OCI-M1 (cell line): ENCODE measurements around the gene MBNL1.

Experiments
- DNase-seq: peaks from one replicate; lab custom pipeline; 2025; lab: John Stamatoyannopoulos, UW

The MBNL1 gene, protein sequence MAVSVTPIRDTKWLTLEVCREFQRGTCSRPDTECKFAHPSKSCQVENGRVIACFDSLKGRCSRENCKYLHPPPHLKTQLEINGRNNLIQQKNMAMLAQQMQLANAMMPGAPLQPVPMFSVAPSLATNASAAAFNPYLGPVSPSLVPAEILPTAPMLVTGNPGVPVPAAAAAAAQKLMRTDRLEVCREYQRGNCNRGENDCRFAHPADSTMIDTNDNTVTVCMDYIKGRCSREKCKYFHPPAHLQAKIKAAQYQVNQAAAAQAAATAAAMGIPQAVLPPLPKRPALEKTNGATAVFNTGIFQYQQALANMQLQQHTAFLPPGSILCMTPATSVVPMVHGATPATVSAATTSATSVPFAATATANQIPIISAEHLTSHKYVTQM

DNA sequence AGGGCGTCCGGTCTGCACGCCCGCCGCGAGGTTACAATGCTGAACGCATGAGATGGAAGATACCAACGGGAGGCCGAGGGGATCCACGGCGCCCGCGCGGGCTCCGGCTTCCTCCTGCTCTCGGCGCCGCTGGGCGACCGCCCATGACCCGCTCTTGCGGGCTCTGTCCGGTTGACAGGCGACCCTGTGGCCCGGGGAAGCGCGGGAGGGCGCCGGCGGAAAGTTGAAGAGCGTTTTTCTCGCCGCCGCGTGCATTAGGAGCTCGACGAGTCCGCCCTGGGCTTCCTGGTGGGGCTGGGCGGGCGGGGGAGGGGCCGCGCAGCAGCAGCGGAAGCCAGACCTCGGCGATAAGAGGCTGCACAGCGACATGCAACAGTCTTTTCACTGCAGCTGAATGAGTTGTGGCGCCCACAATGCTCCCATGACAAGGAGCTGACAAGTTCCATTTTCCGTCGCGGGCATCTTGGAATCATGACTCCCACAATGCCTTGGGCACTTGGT is at the start of gene MBNL1:
TSS of gene MBNL1 (plus strand) at position 375 of the 501 bp plus-strand sequence. CDS start 31,265 bp downstream, outside the sequence.
- DNase-seq: peak; percentile 87

DNA sequence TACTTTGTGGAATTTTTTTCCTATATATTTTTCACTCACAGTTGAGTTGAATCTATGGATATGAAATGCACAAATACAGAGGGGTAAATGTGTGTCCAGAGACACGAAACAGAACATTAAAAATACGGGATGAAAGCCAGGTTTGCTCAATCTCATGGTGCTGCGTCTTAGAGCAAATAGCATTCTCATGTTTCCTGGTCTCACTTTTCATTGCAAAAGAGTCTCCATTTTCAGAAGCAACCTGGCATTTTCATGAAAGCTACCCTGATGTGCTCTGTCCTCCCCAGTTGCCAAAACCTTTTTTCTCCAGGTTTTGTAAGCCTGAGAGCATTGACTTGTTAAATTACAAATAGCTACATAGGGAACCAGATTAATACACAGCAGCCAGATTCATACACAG is 49.5 kb upstream of the MBNL1 start:
- no peak for DNase-seq

DNA sequence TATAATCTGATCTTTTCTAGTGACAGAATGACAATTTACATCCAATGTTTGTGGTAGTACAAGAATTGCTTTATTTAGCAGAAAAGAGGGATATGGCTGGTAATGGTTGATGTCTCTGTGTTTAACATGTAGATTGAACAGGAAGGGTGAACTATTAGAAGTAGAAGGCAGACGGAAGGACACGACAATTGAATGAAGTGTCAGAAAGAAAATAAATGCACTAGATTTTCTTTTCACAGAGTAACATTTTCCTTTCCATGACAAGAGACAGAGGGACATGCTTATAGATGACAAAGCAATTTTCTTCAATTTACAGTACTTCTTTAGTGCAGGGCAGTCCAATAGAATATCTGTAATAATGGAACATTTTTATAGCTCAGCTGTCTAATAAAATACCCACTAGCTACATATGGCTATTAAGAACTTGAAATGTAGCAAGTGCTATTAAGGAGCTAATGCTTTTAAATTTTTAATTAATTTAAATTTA is 48.9 kb upstream of the MBNL1 start:
- DNase-seq: peak; percentile 5

DNA sequence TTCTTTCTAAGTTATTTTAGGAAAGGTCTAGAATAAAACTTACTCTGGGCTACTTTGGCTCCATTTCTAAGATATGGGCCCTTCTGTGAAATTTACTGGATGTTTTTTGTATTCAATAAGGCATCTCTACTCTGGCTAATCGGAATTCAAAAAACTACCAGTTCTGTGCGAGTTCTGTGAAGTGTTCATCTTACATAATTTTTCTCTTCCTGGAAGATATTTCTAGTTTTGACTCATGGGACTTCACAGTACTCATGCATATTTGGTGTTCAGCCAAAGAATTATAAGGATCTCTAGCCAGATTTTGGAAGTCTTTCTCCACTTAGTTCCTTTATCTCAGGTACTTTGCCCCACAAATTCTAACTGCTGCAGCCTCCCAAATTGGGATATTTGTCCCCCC is 46.4 kb upstream of the MBNL1 start:
- peak; percentile 43 for DNase-seq

DNA sequence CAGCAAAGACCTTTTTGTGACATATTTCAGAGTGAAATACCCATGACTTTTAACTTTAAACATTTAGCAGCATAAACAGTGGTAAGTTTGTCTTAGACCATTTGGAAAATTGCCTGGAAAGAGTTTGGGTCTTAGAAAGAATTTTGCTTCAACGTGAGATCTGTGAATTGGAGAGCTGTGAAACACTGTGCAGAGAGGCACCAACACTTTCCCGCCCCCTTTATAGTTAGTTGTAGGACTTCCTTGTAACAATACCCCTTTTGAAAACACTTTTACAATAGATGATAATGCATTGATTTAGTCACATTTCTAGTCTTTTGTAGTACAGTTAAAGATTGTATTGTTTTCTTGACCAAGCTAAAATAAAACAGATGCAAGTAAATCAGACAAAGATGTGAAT is 43.5 kb upstream of the MBNL1 start:
- DNase-seq: no peak

DNA sequence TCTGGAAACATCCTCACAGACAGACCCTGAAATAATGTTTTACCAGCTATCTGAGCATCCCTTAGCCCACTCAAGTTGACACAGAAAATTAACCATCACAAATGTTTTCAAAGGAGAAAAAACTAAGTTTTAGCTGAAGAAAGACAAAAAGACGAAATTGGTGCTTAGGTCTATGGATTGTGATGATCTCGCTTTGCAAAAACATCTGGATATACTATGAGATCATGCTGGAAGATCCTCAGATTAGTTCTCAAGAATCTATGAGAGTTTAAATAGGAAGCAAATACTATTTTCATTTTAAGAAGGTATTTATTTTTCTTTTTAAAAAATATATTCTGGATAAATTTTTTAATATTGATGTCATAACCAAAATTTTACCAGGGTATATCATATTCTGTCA is 42.6 kb upstream of the MBNL1 start:
- no peak for DNase-seq

DNA sequence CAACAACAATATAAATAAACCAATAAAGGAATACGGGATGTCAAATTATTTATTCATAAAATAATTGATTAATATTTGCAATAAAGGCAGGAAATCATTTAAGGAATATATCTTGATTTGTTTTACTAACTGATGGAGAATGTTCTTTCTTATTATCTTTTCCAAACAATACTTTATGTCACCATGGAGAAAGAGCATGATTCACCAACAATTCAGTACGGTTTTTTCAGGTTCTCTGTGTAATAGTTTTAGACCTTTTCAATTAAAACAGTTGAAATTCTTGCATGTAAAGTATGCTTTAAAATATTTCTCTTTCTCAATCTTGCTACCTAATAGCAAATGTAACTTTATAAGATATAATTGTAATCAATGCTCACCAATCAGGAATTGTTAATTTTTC is 41.7 kb upstream of the MBNL1 start:
- no peak for DNase-seq

DNA sequence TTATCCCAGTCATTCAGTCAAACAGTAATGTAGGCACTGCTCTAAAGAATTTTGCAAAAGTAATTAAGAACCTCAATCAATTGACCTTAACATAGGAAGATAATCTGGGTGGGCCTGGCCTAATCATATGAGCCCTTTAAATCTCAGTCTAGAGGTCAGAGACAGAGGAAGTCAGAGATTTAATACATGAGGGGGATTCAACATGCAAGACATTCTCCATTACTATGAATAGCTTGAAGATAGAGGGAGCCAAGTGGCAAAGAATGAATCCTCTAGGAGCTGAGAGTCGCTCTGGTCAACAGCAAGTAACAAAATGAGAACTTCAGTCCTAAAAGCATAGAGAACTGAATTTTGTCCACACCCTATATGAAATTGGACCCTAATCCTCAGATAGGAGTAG is 39.0 kb upstream of the MBNL1 start:
- peak; percentile 10 for DNase-seq

DNA sequence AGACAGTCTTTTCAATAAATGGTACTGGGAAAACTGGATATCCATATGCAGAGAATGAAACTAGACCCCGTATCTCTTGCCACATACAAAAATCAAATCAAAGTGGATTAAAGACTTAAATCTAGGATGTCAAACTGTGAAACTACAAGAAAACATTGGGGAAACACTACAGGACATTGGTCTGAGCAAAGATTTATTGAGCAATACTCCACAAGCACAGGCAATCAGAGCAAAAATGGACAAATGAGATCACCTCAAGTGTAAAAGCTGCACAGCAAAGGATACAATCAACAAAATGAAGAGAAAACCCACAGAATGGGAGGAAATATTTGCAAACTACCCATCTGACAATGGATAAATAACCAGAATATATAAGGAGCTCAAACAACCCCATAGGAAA is 38.4 kb upstream of the MBNL1 start:
- DNase-seq: no peak

DNA sequence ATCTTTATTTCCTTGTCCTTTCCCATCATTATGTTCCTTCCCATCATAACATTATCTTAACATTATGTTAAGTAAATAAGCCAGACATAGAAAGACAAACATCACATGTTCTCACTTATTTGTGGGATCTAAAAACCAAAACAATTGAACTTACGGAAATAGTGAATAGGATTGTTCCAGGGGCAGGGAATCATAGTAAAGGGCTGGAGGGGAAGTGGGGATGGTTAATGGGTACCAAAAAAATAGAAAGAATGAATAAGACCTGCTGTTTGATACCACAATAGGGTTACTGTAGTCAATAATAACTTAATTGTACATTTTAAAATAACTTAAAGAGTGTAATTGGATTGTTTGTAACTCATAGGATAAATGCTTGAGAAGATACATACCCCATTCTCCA is 36.7 kb upstream of the MBNL1 start:
- DNase-seq: no peak

DNA sequence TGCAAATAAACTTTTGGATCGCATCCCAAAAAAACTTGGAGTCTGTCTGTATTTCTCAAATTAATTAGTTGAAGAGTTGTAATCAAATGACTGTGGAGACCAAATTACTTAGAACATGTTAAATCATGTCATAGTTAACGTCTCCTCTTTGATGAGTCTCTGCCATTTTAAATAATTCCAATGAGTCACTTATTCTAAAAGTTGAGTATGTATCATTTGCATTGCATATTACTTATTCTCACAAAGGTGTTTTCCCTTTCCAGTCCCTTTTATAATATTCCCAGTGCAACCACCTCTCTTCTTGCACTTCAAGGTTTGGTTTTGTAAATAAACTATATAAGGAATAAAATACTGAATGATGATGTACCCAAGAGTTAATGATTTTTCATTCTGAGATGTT is 36.0 kb upstream of the MBNL1 start:
- DNase-seq: no peak

DNA sequence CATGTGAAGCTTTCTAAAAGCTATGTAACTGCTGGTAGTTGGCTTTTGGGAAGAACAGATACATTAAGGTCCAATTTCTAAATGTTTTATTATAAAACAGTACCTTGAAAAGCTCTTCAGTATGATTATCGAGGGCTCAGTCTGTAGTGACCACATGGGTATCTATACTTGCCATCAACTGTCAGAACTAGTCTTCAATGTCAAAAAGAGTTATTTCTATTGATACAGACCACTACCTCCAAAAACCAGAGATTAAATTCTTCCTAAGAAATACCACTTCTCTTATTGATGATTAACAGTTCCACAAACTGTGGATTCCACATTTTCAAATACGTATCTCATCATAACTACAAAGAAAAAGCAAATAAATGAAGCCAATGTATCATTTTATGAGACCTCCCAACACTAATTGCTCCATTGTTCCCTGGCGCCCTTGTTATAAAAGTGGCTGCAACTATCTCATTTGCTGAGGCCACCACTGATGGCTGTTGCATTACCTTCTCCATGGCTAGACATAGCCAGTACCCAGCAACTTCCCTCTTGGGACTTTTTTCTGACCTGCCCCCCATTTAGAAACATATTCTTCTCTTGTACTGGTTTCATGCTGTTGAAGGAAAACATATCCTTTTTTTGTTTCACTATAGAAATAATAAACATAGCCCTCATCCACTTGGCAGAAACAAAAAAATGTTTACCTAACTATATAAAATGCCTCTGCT is 33.9 kb upstream of the MBNL1 start:
- peak; percentile 42 for DNase-seq

DNA sequence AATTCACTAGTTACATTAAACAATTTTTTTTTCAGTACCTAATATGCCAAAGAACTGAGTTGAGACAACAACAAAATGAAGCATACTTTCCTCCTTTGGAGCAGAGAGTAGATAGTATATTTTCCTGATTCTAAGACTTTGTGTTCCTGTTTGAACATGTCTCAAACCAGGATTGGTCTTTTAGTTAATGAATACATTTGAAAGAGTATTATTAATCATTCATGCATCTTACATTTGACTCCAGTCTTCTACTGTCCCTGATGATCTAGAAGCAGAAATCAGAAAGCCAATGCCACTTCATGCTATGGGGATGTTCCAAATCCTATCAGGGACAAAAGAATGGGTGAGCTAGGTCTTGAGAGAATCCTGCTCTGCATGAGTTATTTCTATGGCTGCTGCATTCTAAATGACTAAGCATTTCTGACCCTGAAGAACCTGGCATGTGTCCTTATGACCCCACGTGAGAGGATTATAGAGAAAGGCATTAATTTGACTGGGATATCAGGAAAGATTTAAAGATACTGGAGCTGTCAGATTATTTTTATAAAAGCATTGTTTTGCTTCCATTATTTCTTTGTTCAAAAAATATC is 32.9 kb upstream of the MBNL1 start:
- DNase-seq: peak; percentile 76

DNA sequence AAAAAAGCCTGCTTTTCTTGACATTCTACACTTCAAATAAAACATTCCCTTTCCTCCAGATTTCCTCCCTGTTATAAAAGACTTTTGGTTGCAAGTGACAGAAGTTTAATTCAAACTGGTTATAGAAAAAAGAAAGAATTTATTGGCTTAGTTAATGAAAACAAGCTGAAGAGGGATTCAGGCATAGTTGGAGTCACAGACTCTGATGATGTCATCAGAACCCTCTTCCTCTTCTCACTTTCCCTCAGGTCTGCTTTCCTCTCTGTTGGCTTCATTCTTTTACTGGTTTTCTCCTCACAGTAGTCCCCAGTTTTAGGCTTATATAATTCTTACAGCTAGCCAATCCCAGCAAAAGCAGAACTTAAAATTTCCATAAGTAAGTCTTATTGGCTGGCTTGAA is 32.0 kb upstream of the MBNL1 start:
- DNase-seq: peak; percentile 67

DNA sequence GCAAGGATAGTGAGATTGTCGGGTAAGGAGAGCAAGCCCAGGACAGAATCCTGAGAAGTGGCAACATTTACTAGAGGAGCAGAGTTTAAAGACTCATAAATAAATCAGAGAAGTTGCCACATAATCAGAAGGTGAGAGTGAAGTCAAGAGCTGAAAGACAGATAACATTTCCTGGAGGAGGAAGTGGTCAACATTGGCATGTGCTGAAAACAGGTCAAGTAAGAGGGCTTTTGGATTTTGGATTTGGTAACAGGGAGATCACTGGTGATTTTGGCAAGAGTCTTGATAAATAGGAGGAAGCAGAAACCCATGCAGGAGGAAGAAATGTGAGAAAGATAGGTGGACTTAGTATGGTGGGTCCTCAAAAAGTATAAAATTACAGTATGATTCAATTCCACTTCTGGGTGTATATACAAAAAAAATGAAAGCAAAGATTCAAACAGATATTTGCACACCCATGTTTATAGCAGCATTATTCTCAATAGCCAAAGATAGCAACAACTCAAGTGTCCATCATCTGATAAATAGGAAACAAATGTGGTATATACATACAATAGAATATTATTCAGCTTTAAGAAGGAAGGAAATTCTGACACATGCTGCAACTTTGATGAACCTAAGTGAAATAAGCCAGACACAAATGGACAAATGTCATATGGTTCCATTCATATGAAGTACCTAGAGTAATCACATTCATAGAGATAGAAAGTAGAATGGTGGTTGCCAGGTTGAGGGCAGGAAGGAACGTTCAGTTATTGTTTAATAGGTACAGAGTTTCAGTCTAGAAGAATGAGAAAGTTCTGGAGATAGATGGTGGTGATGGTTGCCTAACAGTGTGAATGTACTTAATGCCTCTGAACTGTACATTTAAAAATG is 27.3 kb upstream of the MBNL1 start:
- DNase-seq: peak; percentile 74

DNA sequence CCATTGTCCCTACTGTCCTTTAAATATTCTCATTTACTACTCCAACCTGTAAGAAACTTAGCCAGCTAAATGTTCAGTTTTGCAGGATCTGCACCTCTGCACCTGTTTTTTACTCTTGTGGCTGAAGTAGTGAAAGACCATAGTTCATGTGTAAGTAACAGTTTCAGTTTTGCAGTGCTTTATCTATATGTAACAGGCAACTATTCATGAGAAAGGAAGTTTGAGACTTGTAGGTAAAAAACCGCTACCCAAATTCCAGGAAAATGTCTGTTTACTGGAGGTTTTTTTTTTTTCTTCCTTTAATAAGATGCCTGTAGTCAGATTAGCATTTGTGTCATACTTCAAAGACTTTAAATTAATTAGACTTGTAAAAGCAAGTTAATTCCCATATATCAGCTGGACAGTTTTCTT is 25.4 kb upstream of the MBNL1 start:
- DNase-seq: peak; percentile 92

DNA sequence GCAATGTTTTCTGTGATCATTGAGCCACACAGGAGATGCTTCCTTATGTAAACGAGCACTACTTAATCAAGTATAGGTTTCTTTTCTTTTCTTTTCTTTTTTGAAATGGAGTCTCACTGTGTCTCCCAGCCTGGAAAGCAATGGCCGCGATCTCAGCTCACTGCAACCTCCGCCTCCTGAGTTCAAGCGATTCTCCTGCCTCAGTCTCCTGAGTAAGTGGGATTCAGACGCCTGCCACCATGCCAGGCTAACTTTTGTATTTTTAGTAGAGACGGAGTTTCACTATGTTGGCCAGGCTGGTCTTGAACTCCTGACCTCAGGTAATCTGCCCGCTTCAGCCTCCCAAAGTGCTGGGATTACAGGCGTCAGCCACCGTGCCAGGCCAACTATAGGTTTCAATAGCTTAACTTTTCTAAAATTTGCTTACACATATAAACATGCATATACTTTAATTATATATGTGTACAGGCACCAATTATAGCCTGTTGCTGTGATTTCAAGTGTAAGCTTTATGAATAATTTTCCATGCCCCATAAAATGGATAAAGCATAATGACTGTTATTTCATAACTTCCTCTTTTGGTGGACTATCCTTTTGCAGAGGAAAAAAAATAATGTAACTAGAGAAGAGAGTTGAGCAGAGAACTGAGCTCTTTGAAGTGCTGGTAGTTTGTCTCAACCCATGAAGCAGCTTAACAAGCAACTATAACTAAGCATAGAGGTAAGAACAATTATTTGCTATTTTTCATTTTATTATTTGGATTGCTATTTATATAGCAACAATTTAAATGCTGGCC is 24.8 kb upstream of the MBNL1 start:
- DNase-seq: peak; percentile 88

DNA sequence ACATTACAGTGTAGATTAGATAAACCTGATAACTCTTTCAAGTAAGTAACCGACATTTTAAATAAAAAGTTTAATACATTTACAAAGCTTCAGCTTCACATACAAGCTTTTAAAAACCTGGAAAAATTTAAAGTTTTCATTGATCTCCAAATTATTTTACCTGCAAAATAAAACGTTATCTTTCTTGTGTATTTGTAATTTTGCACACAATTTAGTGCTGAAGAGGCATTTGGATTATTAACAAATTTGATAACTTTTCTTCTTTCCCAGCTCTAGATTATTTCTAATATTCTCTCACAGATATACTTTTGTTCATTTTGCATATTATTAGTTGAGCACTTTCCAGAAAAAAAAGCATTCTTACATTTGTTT is 24.2 kb upstream of the MBNL1 start:
- DNase-seq: no peak

DNA sequence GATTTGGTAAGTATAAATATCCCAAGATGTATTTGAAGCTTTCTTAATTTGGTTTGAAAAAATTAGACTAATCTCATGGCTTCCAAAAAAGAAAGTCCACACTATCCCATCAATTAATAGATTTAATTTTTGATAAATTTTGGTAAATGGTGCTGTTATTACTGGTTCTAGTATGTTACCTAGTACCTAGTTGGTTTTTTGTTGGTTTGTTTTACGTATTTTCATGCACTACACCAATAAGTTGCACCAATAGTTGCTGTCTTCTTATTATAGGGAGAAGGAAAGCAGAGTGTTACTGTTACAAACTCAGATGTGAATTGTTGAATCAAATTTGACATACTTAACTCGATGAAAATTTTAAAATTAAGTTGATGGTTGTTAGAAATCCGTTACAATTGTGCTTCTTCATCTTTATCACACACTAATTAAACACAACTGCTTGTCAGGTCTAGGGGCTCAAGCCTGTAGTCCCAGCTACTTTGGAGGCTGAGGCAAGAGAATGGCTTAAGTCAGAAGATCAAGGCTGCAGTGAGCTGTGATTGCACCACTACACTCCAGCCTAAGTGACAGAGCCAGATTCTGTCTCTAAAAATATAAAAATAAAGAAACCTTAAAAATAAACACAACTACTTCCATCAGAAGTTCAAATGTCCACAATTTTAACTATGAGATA is 23.1 kb upstream of the MBNL1 start:
- peak; percentile 54 for DNase-seq

DNA sequence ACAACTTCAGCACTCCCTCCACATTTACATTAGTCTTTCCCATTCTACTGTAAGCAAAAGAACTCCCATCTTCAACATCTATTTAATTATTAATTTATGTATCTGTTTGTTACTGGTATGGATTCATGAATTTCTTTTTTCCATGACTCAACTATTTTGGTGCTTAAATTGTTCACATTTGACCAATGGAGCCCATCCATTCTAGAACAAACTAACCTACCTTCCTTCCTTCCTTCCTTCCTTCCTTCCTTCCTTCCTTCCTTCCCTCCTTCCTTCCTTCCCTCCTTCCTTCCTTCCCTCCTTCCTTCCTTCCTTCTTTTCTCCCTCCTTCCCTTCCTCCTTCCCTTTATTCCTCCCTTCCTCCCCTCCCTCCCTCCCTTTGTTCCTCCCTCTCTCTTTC is 16.8 kb upstream of the MBNL1 start:
- DNase-seq: no peak
